HG02642 (cell line): ENCODE measurements around the gene AGMAT.

Experiments used
- ATAC-seq: cut with Tn5 transposase; IDR thresholded peaks from one replicate; pipeline ENCODE4 v1.9.1; 2021; ENCODE audit warnings: mild to moderate bottlenecking; ENCODE audit not compliant: unreplicated experiment, poor library complexity

Gene AGMAT

GRCh38 chr1:15570861-15571260 is 14.0 kb downstream of the AGMAT start:
- no peak for ATAC-seq

- no peak for ATAC-seq
These were observed 16.3 kb downstream of the AGMAT start for GRCh38 chr1:15568387-15569073.

DNA sequence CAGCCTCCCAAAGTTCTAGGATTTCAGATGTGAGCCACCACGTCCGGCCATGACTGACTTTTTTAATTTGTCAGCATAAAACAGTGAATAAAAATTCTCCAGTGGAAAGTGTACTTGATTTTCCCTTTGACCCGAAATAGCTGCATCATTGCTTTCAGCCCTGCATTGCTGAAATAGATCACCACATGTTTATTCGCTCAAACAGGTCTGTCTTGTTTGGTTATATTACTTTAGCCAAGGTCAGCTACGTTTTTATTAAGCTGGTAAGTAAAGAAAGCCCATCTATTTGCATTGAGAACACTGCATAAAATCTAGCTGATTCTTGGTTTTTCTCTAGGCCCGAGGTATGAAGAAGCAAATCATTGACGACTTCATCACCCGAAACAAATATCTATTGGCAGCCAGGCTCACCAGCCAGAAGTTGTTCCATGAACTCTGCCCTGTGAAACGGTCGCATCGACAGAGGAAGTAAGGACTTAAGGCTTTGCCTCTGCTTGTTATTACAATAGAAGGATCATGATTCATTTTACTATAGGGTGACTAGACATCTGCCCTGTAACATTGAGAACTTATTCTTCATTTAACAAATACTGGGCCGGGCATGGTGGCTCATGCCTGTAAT is 25.6 kb downstream of the AGMAT start:
- ATAC-seq: no peak

DNA sequence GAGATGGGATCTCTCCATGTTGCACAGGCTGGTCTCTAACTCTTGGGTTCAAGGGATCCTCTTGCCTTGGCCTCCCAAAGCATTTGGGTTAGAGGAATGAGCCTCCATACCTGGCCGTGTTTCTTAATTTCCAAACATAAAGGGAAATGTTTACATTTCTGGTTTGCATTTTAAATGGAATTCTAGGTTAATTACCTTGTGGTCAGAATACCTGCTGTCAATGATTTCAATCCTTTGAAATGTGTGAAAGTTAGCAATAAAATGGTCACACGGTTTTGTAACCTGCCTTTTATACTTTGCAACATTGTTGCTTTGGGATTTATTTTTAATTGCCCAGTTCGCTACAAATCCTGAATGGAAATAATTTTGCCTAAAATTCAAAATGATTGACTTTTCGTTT is 26.3 kb downstream of the AGMAT start:
- ATAC-seq: no peak

DNA sequence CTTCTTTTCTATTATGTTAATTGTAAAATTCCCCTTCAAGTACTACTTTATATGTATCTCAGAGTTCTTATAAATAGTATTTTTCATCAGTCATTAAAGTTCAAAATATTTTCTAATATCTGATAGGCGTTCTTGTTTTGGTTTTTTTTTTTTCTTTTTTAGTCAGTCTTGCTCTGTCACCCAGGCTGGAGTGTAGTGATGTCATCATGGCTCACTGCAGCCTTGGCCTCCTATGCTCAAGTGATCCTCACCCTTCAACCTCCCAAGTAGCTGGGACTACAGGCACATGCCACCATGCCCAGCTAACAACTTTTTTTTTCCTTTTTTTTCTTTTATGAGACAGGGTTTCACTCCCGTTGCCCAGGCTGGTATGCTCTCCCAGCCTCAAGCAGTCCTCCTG is 27.3 kb downstream of the AGMAT start:
- no peak for ATAC-seq

- ATAC-seq: no peak
These were observed 27.8 kb downstream of the AGMAT start for GRCh38 chr1:15557008-15557407.

DNA sequence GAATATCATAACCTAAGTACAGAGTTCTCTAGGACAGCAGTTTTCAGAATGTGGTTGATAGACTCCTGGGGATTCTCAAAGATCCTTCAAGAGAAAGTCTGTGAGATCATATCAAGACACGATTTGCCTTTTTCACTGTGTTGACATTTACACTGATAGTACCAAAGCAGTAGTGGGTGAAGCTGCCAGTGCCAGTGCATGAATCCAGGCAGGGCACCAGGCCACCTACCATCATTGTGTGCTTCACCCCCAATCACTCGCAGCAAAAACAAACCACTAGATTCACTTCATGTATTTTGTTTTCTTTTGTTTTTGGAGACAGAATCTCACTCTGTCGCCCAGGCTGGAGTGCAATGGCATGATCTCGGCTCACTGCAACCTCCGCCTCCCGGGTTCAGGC is 34.3 kb downstream of the AGMAT start:
- ATAC-seq: no peak

DNA sequence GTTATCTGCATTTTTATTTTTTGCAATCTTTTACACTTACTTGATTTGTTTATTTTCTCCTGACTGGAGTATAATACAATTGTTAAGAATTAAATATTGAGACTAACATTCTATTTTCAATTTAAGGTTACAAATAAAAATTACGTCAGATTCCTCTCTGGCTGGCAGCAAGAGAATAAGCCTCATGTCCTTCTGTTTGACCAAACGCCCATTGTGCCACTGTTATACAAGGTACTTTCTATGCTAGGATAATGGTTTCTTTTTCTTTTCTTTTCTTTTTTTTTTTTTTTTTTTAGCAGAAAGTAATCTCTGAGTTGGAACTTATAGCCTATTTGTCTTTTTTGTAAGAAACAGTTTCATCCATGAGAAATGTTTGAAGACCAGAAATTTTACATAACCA is 38.2 kb downstream of the AGMAT start:
- ATAC-seq: no peak

DNA sequence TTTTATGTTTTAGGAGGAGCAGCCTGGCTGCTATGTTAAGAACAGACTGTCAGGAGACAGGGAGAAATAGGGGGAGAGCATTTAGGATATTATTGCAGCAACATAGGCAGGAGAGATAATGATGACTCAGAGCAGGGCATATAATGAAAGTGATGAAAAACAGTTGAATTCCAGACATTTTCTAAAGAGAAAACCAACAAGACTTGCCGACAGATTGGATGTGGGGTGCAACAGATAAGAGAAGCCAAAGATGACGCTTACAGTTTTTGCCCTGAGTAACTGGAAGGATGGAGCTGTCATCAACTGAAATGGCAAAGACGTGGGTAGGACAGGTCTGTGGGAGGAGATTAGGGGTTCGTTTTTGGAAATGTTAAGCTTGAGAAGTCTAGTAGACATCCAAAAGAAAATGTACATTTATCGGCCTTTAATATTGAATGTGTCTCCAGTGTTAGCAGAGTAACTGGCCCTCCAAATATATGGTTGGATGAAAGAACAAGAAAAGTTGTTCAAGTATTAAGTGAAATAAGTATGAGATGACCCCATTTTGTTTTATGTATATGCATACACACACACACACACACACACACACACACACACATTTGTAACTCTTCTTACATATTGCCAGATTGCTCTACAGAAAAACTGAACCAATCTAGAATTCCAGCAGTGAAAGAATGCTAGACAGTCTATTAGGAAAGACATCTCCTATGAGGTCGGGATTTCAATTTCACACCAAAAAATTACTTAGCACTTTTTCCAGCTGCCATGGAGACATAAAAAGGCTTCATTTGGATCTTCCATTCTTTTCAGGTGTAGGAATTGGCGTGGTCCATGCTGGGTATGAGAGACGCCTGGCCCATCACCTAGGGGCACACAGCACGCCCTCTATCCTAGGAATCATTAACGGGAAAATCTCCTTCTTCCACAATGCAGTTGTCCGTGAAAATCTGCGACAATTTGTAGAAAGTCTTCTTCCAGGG is 41.0 kb downstream of the AGMAT start:
- ATAC-seq: no peak

DNA sequence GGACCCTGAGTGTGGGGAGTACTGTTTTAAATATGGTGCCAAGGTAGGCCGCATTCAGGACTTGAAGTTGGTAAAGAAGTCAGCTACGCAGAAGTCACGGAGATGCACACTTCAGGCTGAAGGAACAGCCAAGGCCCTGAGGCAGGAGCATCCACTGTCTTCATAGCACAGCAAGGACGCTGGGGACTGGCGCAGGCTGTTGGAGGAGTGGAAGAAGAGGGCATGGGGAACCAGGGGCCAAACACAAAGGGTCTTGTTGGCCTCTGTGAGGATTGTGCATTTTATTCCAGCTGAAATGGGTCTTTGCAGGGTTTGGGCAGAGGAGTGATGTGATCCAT is 41.6 kb downstream of the AGMAT start:
- ATAC-seq: no peak

DNA sequence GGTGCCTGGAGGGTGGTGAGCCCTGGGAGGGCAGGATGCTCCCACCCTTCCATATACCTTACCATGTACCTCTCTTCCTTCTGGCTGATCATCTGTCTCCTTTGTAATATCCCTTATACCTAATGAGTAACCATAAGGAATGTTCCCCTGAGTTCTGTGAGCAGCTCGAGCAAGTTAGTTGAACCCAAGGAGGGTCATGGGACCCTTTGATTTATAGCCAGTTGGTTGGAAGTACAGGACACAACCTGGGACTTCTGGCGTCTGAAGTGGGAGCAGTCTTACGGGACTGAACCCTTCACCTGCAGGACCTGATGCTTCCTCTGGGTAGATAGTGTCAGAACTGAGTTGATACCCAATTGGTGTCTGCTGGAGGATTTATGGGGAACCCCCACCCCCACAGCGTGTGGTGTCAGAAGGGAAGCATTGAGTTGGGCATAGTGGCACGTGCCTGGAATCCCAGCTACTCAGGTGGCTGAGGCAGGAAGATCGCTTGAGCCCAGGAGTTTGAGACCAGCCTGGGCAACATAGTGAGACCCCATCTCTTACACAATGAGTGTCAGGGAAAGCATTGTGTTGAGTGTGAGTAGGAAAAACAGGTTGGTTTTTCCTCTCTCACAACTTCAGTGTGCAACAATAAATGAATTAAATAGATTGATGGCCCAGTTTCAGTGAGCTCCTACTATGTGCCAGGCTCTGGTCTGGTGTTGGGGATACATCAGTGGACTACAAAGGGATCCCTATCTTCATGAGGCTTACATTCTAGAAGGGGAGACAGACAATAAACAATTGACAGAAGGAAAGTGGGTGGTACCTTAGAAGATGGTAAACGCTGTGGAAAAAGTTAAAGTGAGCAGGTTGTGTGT is 42.2 kb downstream of the AGMAT start:
- ATAC-seq: no peak

DNA sequence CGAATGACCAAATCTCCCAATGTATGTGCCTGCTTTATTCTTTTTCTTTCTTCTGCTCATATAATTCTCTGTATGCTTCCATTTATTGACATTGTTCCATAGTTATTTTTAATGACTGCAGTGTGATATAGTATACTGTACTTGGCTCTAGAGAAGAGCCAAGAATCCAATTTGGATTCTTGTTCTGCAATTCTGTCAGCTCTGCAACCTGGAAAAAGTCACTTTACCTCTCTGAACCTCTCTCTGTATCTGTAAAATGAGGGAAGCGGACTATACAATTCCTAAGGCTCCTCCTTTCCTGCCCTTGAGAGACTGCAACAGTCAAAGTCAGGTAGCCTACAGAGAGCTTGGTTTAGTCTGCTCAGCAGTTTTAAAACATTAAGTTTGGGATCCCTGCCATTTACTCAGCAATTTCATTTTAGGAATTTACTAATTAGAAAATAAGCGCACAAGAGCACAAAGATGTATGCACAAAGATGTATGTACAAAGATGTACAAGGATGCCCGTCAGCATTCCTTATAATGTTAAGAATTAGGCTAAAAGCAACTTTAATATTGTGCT is 43.5 kb downstream of the AGMAT start:
- no peak for ATAC-seq

DNA sequence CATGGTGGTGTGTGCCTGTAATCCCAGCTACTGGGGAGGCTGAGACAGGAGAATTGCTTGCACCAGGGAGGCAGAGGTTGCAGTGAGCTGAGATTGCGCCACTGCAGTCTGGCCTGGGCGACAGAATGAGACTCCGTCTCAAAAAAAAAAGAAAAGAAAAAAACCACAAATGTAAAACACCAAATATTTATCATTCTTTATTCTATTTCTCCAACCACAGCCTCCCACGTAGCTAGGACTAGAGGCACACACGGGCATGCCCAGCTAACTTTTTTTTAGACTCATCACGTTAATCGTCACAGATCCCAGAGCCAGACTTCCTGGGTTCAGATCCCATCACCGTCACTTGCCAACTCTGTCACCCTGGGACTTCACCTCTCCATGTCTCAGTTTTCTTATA is 44.7 kb downstream of the AGMAT start:
- ATAC-seq: no peak

DNA sequence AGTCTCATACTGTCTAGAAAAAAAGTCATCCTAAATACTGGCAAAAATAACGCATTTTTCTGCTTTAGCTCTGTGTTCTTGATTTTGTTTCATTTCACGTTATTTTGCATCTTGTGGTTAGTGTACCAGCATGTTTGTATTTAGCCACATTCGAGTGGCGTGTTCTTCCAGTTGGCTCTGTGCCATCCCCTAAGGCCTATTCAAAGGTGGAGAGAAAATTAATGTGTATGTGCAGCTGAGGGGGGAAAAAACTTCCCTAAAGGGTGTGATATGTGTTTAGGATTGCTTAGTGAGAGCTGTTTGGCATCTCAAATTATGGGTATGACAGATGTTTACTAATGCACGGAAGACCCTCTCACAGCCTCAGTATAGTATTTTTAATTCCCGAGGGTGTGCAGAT is 46.1 kb downstream of the AGMAT start:
- ATAC-seq: no peak

DNA sequence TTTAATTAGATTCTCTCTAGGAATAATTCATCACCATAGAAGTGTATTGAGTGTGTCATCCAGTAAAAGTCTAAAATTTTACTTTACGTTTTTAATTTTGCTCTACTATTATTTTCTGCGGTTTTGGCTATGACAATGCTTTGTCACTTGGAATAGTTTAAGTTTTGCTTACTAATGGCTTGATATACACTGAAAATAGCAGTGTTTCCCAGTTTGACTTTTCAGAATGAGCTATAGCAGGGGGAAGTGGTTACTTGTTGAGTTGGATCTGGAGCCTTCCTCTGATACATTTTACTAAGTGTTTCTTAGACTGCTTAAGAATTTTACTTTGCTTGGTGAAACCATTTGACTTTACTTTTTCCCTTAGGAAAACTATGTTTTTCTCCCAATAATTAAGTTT is 53.2 kb downstream of the AGMAT start:
- no peak for ATAC-seq

DNA sequence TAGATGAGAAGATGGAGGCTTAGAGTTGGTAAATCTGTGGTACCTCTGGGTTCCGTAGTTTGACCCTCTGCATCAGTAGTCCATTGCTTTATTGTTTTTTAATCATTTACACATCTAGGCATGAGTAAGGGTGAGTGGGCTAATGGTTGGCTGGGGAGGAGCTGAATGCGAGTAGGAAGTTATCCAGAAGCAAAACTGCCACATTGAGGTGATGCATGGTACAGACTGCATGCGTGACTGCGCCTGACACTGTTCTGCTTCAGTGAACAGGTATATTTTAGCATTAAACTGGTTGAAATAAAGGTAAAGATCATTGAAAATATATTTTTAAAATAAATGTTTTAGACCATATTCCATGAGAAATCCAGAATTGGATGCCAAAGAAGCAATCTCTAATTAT is 53.8 kb downstream of the AGMAT start:
- no peak for ATAC-seq

GRCh38 chr1:15526490-15527339 is 58.1 kb downstream of the AGMAT start, which contains the start of gene DNAJC16:
Gene DNAJC16, plus strand, starts transcription at chr1:15526848. Its CDS starts 2,258 bp downstream, at chr1:15529106.
- peak; percentile 61 for ATAC-seq

DNA sequence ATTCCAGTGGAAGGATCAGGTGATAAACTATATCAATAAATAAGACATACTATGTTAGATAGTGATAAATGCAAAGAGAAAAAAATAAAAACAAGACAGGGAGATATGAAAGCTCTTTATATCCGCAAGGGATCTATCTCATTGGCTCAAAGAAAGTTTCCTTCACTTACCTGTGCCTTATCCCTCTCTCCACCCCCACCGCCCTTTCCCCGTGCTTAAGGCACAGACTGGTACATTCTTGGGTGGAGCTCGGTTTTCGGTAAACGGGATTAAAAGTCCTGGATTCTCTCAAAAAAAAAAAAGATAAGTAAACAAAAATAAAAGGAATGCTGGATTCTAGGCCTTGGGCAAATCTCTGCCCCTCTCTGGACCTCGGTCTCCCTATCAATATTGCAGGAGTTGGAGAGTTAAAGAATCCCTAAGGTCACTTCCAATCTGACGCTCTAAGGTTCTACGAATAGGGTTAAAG is 58.8 kb downstream of the AGMAT start:
- no peak for ATAC-seq
